ENCODE results near the gene FMNL1.

Gene FMNL1

DNA sequence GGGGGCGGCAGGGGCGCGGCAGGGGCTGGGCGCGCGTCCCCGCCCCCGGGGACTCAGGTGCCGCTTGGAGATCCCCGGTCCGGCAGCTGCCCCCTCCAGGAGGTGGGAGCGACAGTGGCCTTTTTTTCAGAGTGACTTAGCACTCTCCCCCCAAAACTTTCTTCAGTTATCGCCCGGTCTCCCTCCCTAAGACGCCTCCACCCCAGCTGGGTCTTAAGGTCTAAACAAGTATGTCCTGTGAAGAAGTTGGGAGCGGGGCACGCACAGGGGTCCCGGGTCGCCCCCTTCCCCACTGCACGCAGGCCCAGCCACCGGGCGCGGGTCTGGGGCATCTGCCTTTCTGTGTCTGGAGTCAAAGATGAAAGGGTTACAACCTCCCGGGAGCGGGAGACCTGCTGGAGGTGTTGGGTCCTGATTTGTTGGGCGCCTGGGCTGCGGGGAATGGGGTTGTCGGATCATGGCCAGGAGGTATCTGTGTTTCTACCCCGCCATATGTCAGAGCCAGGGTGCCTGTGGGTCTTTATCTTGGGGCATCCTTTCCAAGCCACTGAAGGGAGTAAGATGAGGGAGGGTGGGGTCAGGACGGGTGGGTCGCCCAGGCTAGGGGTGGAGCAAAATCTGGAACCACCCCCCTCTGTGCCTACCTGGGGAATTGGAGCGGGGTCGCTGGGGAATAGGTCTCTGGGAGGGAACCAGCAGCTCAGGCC, 757 bp downstream of the FMNL1 start:
- H3K4me3 ChIP-seq (ENCODE audit: low read depth, low read length), result peak overlapping the region; percentile 84
- TF ChIP-seq CTCF (IDR thresholded peaks at IDR 0.05; ENCODE audit: low read depth, low read length, missing control alignments), result no peak
- no peak for DNase-seq (ENCODE audit: low read depth)

GRCh38 chr17:45222996-45223538, 1.4 kb downstream of the FMNL1 start:
- H3K4me3 ChIP-seq (ENCODE audit: low read depth, low read length), result peak overlapping the region; percentile 84
- no peak for DNase-seq (ENCODE audit: low read depth)
- TF ChIP-seq CTCF (IDR thresholded peaks at IDR 0.05; ENCODE audit: low read depth, low read length, missing control alignments), result no peak

GRCh38 chr17:45223539-45224528, 2.1 kb downstream of the FMNL1 start:
- TF ChIP-seq CTCF (IDR thresholded peaks at IDR 0.05; ENCODE audit: low read depth, low read length, missing control alignments), result peak; percentile 39
- DNase-seq (ENCODE audit: low read depth), result no peak
- peak overlapping the region; percentile 84 for H3K4me3 ChIP-seq (ENCODE audit: low read depth, low read length)

- H3K4me3 ChIP-seq (ENCODE audit: low read depth, low read length), result peak overlapping the region; percentile 84
- no peak for DNase-seq (ENCODE audit: low read depth)
- no peak for TF ChIP-seq CTCF (IDR thresholded peaks at IDR 0.05; ENCODE audit: low read depth, low read length, missing control alignments)
Observed at GRCh38 chr17:45224671-45225050, 3.0 kb downstream of the FMNL1 start.

DNA sequence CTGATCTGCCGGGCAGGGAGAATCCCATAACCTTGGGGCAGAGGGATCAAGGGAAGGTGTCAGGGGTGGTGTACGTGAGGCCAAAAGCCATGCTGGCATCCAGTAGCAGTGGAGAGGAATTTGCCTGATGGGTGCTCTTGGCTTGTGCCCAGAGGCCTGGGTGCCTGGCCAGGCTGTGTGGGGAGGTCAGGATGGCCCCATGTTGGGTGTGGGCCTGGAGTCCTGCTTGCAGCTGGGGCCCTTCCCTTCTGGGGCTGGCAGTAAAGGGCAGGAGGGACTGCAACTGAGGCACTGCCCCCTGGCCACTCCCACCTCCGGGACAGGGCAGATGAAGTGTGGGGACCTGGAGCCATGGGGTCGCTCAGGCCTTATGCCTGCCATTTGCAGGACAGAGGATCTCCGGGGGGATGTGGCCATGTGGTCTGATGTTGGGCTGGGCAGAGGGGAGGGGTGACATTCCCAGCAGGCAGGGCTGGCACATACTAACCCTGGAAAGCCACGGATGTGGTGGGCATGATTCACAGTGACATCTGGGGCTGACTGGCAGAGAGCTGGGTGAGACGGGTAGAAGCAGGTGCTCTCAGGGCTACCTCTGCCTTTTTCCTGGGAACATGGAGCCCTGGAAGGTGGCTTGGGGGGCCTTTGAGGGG, 3.5 kb downstream of the FMNL1 start:
- DNase-seq (ENCODE audit: low read depth), result no peak
- TF ChIP-seq CTCF (IDR thresholded peaks at IDR 0.05; ENCODE audit: low read depth, low read length, missing control alignments), result no peak
- H3K4me3 ChIP-seq (ENCODE audit: low read depth, low read length), result peak overlapping the region; percentile 84

- no peak for TF ChIP-seq CTCF (IDR thresholded peaks at IDR 0.05; ENCODE audit: low read depth, low read length, missing control alignments)
- peak; percentile 92 for DNase-seq (ENCODE audit: low read depth)
Observed at GRCh38 chr17:45225964-45226530, 4.4 kb downstream of the FMNL1 start.

More at GRCh38 chr17:45225964-45226530, 4.4 kb downstream of the FMNL1 start:
- H3K4me3 ChIP-seq (ENCODE audit: low read depth, low read length), result peak overlapping the region; percentile 84

Data from GM12864 (cell line).